ENCODE data around the gene SSUH2. TPM values are rescaled to one million over a fixed set of nuclear protein-coding genes. Genes with fewer than 3 reads are reported as not detected.
"Not testable (repeated sequence)": the region's sequence is repeated elsewhere in the genome, so short reads cannot be mapped to it uniquely, and the experiment has no call there.

The SSUH2 gene
- total and polyA plus RNA-seq, 2 of the 4 experiments (the other 2 are of a cell fraction) = 0.10 TPM; not detected in 1

- dilution Hi-C loops (cut with HindIII; ENCODE audit: low sequenced_read_pairs, unreplicated experiment); H3K56ac ChIP-seq (ENCODE audit: extremely low read depth, insufficient read depth, low read length); H3K36me3 ChIP-seq (ENCODE audit: control insufficient read depth, insufficient read depth, low read length); H4K20me1 ChIP-seq (ENCODE audit: insufficient read depth, low read length); intact Hi-C loops (cut with micrococcal nuclease); H3K9me1 ChIP-seq (ENCODE audit: insufficient read depth, low read length); H4K5ac ChIP-seq (ENCODE audit: low read depth, low read length); H2BK120ac ChIP-seq (ENCODE audit: low read depth, low read length); H3K27ac ChIP-seq (ENCODE audit: insufficient read depth, low read length); BruUV-seq (replicated peaks); H2AK9ac ChIP-seq (replicated peaks; ENCODE audit: low read depth, low read length, poor library complexity); H3K18ac ChIP-seq (ENCODE audit: low read depth, low read length); H2BK20ac ChIP-seq (ENCODE audit: low read depth, low read length); H3K4me1 ChIP-seq (ENCODE audit: control insufficient read depth, insufficient read depth, low read length); H3K4me3 ChIP-seq (ENCODE audit: insufficient read depth, low read depth, low read length); H3K14ac ChIP-seq (replicated peaks; ENCODE audit: low read depth, low read length); H4K91ac ChIP-seq (ENCODE audit: insufficient read depth, low read depth, low read length); H3K4ac ChIP-seq (ENCODE audit: low read depth, low read length); DNase-seq; H4K8ac ChIP-seq (ENCODE audit: low read depth in 2 of 2, low read length in 2 of 2); H3K27me3 ChIP-seq (ENCODE audit: control insufficient read depth, insufficient read depth, low read length); H3K23ac ChIP-seq (ENCODE audit: low read depth, low read length); in situ Hi-C loops (cut with MboI; ENCODE audit: low sequenced_read_pairs); H3K79me1 ChIP-seq (ENCODE audit: low read depth in 1 of 2, low read length in 2 of 2); H2BK15ac ChIP-seq (ENCODE audit: low read depth, low read length); POLR2A ChIA-PET (ENCODE audit: unreplicated experiment); ATAC-seq (ENCODE audit: low read depth); H2AFZ ChIP-seq (replicated peaks; ENCODE audit: low read length, poor library complexity); H2BK5ac ChIP-seq (ENCODE audit: low read depth, low read length, poor library complexity, severe bottlenecking); H3K9ac ChIP-seq (ENCODE audit: low read depth, low read length); CTCF ChIA-PET; H3K4me2 ChIP-seq (ENCODE audit: low read depth, low read length); H3K9me3 ChIP-seq (ENCODE audit: control insufficient read depth, insufficient read depth, low read length); H2AK5ac ChIP-seq (ENCODE audit: low read depth, low read length): not testable (repeated sequence)
- 66% methylated on average over 5 of the region's 19 CpGs; no CpG with 5 or more reads in 1 of the 2 experiments for WGBS, 2 experiments (ENCODE audit: extremely low coverage in 2 of 2, insufficient read length in 1 of 2)
- peak; percentile 15; the same call in 1 of the 2 replicates for TF ChIP-seq CTCF (conservative IDR thresholded peaks at IDR 0.05; ENCODE audit: low read depth, low read length)
Measured at GRCh38 chr3:8682850-8683574, 38.4 kb upstream of the SSUH2 start.

GRCh38 chr3:8681881-8682538, 37.4 kb upstream of the SSUH2 start:
- not testable (repeated sequence) for H3K23ac ChIP-seq (ENCODE audit: low read depth, low read length)

More at GRCh38 chr3:8681881-8682538, 37.4 kb upstream of the SSUH2 start:
- H3K79me1 ChIP-seq (ENCODE audit: low read depth in 1 of 2, low read length in 2 of 2); H2BK20ac ChIP-seq (ENCODE audit: low read depth, low read length); H3K27me3 ChIP-seq (ENCODE audit: control insufficient read depth, insufficient read depth, low read length); H2AFZ ChIP-seq (replicated peaks; ENCODE audit: low read length, poor library complexity); ATAC-seq (ENCODE audit: low read depth); H2BK15ac ChIP-seq (ENCODE audit: low read depth, low read length); H4K8ac ChIP-seq (ENCODE audit: low read depth in 2 of 2, low read length in 2 of 2); H4K5ac ChIP-seq (ENCODE audit: low read depth, low read length); H3K4me3 ChIP-seq (ENCODE audit: insufficient read depth, low read depth, low read length); BruUV-seq (replicated peaks); H3K9me1 ChIP-seq (ENCODE audit: insufficient read depth, low read length); H2AK9ac ChIP-seq (replicated peaks; ENCODE audit: low read depth, low read length, poor library complexity); H3K9me3 ChIP-seq (ENCODE audit: control insufficient read depth, insufficient read depth, low read length); H2BK5ac ChIP-seq (ENCODE audit: low read depth, low read length, poor library complexity, severe bottlenecking); H3K14ac ChIP-seq (replicated peaks; ENCODE audit: low read depth, low read length); DNase-seq; dilution Hi-C loops (cut with HindIII; ENCODE audit: low sequenced_read_pairs, unreplicated experiment); H3K27ac ChIP-seq (ENCODE audit: insufficient read depth, low read length); intact Hi-C loops (cut with micrococcal nuclease); CTCF ChIA-PET; H3K4ac ChIP-seq (ENCODE audit: low read depth, low read length); POLR2A ChIA-PET (ENCODE audit: unreplicated experiment); H4K20me1 ChIP-seq (ENCODE audit: insufficient read depth, low read length); H2AK5ac ChIP-seq (ENCODE audit: low read depth, low read length); H3K56ac ChIP-seq (ENCODE audit: extremely low read depth, insufficient read depth, low read length); in situ Hi-C loops (cut with MboI; ENCODE audit: low sequenced_read_pairs); H3K18ac ChIP-seq (ENCODE audit: low read depth, low read length); H3K4me2 ChIP-seq (ENCODE audit: low read depth, low read length); H2BK120ac ChIP-seq (ENCODE audit: low read depth, low read length); H3K36me3 ChIP-seq (ENCODE audit: control insufficient read depth, insufficient read depth, low read length); H4K91ac ChIP-seq (ENCODE audit: insufficient read depth, low read depth, low read length); H3K4me1 ChIP-seq (ENCODE audit: control insufficient read depth, insufficient read depth, low read length); H3K9ac ChIP-seq (ENCODE audit: low read depth, low read length): not testable (repeated sequence)
- WGBS, 2 experiments (ENCODE audit: extremely low coverage in 2 of 2, insufficient read length in 1 of 2) = 80% methylated on average over 2 of the region's 9 CpGs; no CpG with 5 or more reads in 1 of the 2 experiments
